Endodermal cell (in vitro differentiated cells): ENCODE data around the gene FRY. TPM values are rescaled to one million over a fixed set of nuclear protein-coding genes. Genes with fewer than 3 reads are reported as not detected.

Source experiments
- DNase-seq: peaks from one replicate; pipeline ENCODE4 v3.0.0-alpha.2; 2017
- H3K27ac ChIP-seq: 2 replicates; pipeline ENCODE4 v1.5.1; 2013; ENCODE audit warnings: mild to moderate bottlenecking, low read depth, low read length, moderate library complexity
- H3K27me3 ChIP-seq: 2 replicates; pipeline ENCODE4 v1.6.1; 2013; ENCODE audit warnings: mild to moderate bottlenecking, low read length, moderate library complexity; ENCODE audit not compliant: insufficient read depth, control insufficient read depth, poor library complexity, severe bottlenecking
- H3K36me3 ChIP-seq: 2 replicates; pipeline ENCODE4 v1.7.0; 2013; ENCODE audit warnings: mild to moderate bottlenecking, low read length, moderate library complexity; ENCODE audit not compliant: control insufficient read depth, insufficient read depth
- H3K4me1 ChIP-seq: one replicate; pipeline ENCODE4 v1.7.0; 2013; ENCODE audit warnings: low read length; ENCODE audit not compliant: control insufficient read depth, insufficient read depth
- H3K4me3 ChIP-seq: 2 replicates; pipeline ENCODE4 v1.5.1; 2013; ENCODE audit warnings: mild to moderate bottlenecking, low read length, moderate library complexity
- H3K9ac ChIP-seq: 2 replicates; pipeline ENCODE4 v1.6.1; 2013; ENCODE audit warnings: mild to moderate bottlenecking, low read length, moderate library complexity; ENCODE audit not compliant: poor library complexity, severe bottlenecking; ENCODE audit errors: extremely low read depth
- H3K9me3 ChIP-seq: 2 replicates; pipeline ENCODE4 v1.6.1; 2013; ENCODE audit warnings: mild to moderate bottlenecking, low read length, moderate library complexity; ENCODE audit not compliant: control insufficient read depth
- H3K27ac Mint-ChIP-seq: 2 replicates; pipeline ENCODE4 v1.8.0; 2020; ENCODE audit warnings: mixed read lengths
- H3K27me3 Mint-ChIP-seq: 2 replicates; pipeline ENCODE4 v1.8.0; 2021; ENCODE audit warnings: mild to moderate bottlenecking, mixed read lengths; ENCODE audit not compliant: insufficient read depth
- H3K36me3 Mint-ChIP-seq: 2 replicates; pipeline ENCODE4 v1.8.0; 2020; ENCODE audit warnings: low read depth, mixed read lengths
- H3K4me1 Mint-ChIP-seq: 2 replicates; pipeline ENCODE4 v1.8.0; 2020; ENCODE audit warnings: mixed read lengths
- H3K4me3 Mint-ChIP-seq: 2 replicates; pipeline ENCODE4 v1.8.0; 2020; ENCODE audit warnings: mild to moderate bottlenecking, moderate library complexity, mixed read lengths
- H3K9me3 Mint-ChIP-seq: 2 replicates; pipeline ENCODE4 v1.8.0; 2020; ENCODE audit warnings: mild to moderate bottlenecking, mixed read lengths
- WGBS, 2 experiments: methylation state at CpG; one replicate each; pipeline versions ENCODE4 v1.1.5 to v1.1.7; 2013; ENCODE audit warnings: missing lambda C conversion rate in 2 of 2, mixed read lengths in 1 of 2; ENCODE audit not compliant: insufficient coverage in 1 of 2, insufficient read length in 1 of 2; 5-methylcytosine and 5-hydroxymethylcytosine counted together
- total RNA-seq, 2 donors: library from RNA; stranded (reverse); fragmentation: NEBNext Ultra II Directional in 1 of 2; extraction: Animal tissue kit (Norgen Biotek cat#: 25700) in 1 of 2; gene quantifications; 2 replicates in 1 of 2; 3 replicates in 1 of 2; pipeline ENCODE4 v1.2.1, GENCODE V29; 2021
- TF ChIP-seq, protein P1 (sequence below): fragments of 200-600 bp; sonication (generic); conservative IDR thresholded peaks from 2 replicates; pipeline ENCODE4 v1.5.0; 2021; ENCODE audit warnings: antibody characterized with exemption, mild to moderate bottlenecking

Gene FRY
- total RNA-seq, 2 donors from 2014 or later, result 20.1 to 30.8 TPM

DNA sequence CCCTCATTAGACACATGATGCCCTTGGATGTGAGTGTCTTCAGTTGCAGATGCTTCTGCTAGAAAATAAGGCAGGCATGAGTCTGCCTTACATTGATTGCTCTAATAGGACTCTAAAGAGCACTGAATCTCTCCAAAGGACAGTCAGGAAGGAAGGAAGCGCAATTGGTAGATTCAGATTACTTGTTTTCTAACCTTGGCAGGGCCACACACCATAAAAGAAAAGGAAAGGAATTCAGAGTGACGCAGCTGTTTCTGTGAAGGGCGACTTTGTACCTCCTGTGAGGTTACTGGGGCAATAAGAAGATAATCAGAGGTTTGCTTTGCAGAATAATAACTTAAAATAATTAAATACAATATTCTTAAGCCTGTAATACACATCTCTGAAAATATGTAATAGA lies 48.0 kb downstream of the FRY start:
- Mint-ChIP-seq H3K4me1 (peaks cover 8% of the 10 kb centered on the region), H3K27me3 (no peaks in the 10 kb centered on the region), H3K4me3 (no peak overlapping the region), H3K9me3 (no peaks in the 10 kb centered on the region), H3K27ac (no peak overlapping the region), H3K36me3 (peaks cover 2% of the 10 kb centered on the region)
- TF ChIP-seq, protein P1, sequence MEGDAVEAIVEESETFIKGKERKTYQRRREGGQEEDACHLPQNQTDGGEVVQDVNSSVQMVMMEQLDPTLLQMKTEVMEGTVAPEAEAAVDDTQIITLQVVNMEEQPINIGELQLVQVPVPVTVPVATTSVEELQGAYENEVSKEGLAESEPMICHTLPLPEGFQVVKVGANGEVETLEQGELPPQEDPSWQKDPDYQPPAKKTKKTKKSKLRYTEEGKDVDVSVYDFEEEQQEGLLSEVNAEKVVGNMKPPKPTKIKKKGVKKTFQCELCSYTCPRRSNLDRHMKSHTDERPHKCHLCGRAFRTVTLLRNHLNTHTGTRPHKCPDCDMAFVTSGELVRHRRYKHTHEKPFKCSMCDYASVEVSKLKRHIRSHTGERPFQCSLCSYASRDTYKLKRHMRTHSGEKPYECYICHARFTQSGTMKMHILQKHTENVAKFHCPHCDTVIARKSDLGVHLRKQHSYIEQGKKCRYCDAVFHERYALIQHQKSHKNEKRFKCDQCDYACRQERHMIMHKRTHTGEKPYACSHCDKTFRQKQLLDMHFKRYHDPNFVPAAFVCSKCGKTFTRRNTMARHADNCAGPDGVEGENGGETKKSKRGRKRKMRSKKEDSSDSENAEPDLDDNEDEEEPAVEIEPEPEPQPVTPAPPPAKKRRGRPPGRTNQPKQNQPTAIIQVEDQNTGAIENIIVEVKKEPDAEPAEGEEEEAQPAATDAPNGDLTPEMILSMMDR, result no peak
- Histone ChIP-seq H3K27ac (no peak overlapping the region), H3K9ac (no peak overlapping the region), H3K36me3 (no peaks in the 10 kb centered on the region), H3K4me1 (no peaks in the 10 kb centered on the region), H3K4me3 (no peak overlapping the region), H3K27me3 (no peaks in the 10 kb centered on the region), H3K9me3 (no peaks in the 10 kb centered on the region)
- DNase-seq, result no peak
- WGBS, 2 experiments, result 87 to 90% methylated on average over 2 to 3 of the region's 3 CpGs

DNA sequence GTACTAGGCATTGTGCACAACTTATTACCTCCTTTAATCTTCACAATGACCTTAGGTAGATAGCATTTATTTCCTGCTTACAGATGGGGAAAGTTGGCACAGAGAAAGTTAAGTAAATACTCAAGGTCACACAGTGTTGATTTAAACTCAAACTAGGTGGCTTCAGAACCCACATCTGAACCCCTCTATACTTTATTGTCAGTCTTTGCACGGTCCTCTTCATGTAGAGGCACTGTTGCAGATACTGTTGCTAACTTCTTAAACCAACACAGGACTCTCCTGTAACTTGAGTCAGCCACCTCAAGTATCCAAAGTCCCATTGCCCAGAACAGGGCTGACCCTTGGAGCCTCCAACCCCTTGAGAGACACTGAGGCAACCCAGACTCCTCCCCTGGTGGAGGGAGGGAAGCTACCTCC lies 48.8 kb downstream of the FRY start:
- TF ChIP-seq, protein P1, result no peak

DNA sequence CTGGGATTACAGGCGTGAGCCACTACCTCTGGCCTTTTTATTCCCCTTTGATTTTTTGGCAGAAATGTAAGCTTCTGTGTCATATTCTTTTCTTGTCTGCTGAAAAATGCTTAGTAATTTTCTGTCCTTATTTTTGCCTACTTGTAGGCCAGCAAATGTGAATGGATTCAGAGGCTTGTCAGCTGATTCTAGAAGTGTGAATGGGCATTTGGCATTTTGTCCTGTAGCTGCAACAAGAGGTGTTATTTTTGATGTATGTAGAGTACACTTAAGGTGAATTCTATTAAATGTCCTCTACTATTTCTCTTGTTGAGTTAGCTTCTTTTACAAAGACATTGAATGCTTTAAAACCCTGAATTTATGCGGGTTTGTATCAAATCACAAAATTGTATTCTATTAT lies 50.0 kb downstream of the FRY start:
- H3K9me3 Mint-ChIP-seq, result no peaks in the 10 kb centered on the region
- DNase-seq, result no peak
- 88% methylated on average over 1 to 2 of the region's 2 CpGs for WGBS, 2 experiments
- no peaks in the 10 kb centered on the region for H3K27me3 ChIP-seq
- peaks cover 3% of the 10 kb centered on the region for H3K4me1 ChIP-seq
- H3K27ac ChIP-seq, result no peak overlapping the region
- no peak overlapping the region for H3K9ac ChIP-seq
- no peaks in the 10 kb centered on the region for H3K36me3 ChIP-seq
- no peaks in the 10 kb centered on the region for H3K27me3 Mint-ChIP-seq
- TF ChIP-seq, protein P1, result no peak
- no peak overlapping the region for H3K4me3 ChIP-seq
- H3K4me3 Mint-ChIP-seq, result no peak overlapping the region
- H3K9me3 ChIP-seq, result no peaks in the 10 kb centered on the region
- peaks cover 9% of the 10 kb centered on the region for H3K4me1 Mint-ChIP-seq
- H3K36me3 Mint-ChIP-seq, result peaks cover 2% of the 10 kb centered on the region
- H3K27ac Mint-ChIP-seq, result no peak overlapping the region

More for the DNA sequence above, 48.8 kb downstream of the FRY start:
- DNase-seq, result no peak
- no peaks in the 10 kb centered on the region for H3K27me3 Mint-ChIP-seq
- no peak overlapping the region for H3K4me3 Mint-ChIP-seq
- Histone ChIP-seq H3K27me3 (no peaks in the 10 kb centered on the region), H3K27ac (no peak overlapping the region), H3K36me3 (no peaks in the 10 kb centered on the region), H3K4me3 (no peak overlapping the region), H3K4me1 (no peaks in the 10 kb centered on the region), H3K9ac (no peak overlapping the region), H3K9me3 (no peaks in the 10 kb centered on the region)
- H3K36me3 Mint-ChIP-seq, result peaks cover 2% of the 10 kb centered on the region
- H3K4me1 Mint-ChIP-seq, result peaks cover 8% of the 10 kb centered on the region
- 90 to 100% methylated on average over 1 of the region's 1 CpG for WGBS, 2 experiments
- no peaks in the 10 kb centered on the region for H3K9me3 Mint-ChIP-seq
- H3K27ac Mint-ChIP-seq, result no peak overlapping the region
